ENCODE measurements around the gene PON1.

DNA sequence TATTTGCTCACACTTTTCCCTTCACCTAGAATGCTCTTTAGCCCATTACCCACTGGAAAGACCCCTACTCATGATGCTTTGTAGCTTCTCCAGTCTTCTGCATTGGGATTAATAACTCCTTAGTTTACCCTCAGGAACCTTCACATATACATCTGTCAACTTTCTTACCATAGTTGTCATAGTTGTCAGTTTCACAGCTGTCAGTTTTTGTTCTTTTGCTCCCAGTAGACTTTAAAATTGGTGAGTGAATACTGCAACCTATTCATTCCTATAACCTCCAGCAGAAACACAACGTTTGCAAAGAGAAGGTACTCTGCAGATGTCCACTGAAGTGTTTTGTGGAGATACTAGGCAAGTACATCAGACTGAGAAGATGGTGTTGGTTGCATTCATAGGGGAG is 2.6 kb downstream of the PON1 start:
- TF ChIP-seq, protein P1, sequence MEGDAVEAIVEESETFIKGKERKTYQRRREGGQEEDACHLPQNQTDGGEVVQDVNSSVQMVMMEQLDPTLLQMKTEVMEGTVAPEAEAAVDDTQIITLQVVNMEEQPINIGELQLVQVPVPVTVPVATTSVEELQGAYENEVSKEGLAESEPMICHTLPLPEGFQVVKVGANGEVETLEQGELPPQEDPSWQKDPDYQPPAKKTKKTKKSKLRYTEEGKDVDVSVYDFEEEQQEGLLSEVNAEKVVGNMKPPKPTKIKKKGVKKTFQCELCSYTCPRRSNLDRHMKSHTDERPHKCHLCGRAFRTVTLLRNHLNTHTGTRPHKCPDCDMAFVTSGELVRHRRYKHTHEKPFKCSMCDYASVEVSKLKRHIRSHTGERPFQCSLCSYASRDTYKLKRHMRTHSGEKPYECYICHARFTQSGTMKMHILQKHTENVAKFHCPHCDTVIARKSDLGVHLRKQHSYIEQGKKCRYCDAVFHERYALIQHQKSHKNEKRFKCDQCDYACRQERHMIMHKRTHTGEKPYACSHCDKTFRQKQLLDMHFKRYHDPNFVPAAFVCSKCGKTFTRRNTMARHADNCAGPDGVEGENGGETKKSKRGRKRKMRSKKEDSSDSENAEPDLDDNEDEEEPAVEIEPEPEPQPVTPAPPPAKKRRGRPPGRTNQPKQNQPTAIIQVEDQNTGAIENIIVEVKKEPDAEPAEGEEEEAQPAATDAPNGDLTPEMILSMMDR (conservative IDR thresholded peaks at IDR 0.05; ENCODE audit: low read depth in 2 of 2) = no peak
- no peak for TF ChIP-seq EZH2 (IDR thresholded peaks at IDR 0.05; ENCODE audit: low read depth, unreplicated experiment)
- no peak for TF ChIP-seq REST (IDR thresholded peaks at IDR 0.05; ENCODE audit: unreplicated experiment)
- no peak for TF ChIP-seq POLR2AphosphoS5 (IDR thresholded peaks at IDR 0.05; ENCODE audit: low read depth)
- no peak for TF ChIP-seq EZH2phosphoT487 (IDR thresholded peaks at IDR 0.05; ENCODE audit: unreplicated experiment)
- TF ChIP-seq ZNF462 (CRISPR knock-in tag; IDR thresholded peaks at IDR 0.05) = no peak
- TF ChIP-seq ETS1 (IDR thresholded peaks at IDR 0.05) = no peak
- no peak for TF ChIP-seq CREB1 (CRISPR knock-in tag; IDR thresholded peaks at IDR 0.05; ENCODE audit: low read depth)
- no peak for TF ChIP-seq JUNB (IDR thresholded peaks at IDR 0.05; ENCODE audit: unreplicated experiment)
- TF ChIP-seq STAT1 (IDR thresholded peaks at IDR 0.05; ENCODE audit: unreplicated experiment) = no peak
- TF ChIP-seq ZNF114 (CRISPR knock-in tag; IDR thresholded peaks at IDR 0.05) = no peak
